Suprapubic skin (tissue), 4 donors: ENCODE measurements around the gene ACYP1. TPM values are rescaled to one million over a fixed set of nuclear protein-coding genes. Genes with fewer than 3 reads are reported as not detected.

Experiments used
- DNase-seq, 2 donors: peaks; one replicate each; pipeline ENCODE4 v3.0.0-alpha.2; 2019; ENCODE audit warnings: low spot score in 2 of 2
- H3K27ac ChIP-seq: fragments of 200-600 bp; sonication (generic); one replicate; pipeline ENCODE4 v1.5.1; 2019
- H3K27me3 ChIP-seq: fragments of 200-600 bp; sonication (generic); one replicate; pipeline ENCODE4 v1.5.1; 2019
- H3K36me3 ChIP-seq: fragments of 200-600 bp; sonication (generic); one replicate; pipeline ENCODE4 v1.5.1; 2019
- H3K4me1 ChIP-seq: fragments of 200-600 bp; sonication (generic); one replicate; pipeline ENCODE4 v1.5.1; 2019
- H3K4me3 ChIP-seq: fragments of 200-600 bp; sonication (generic); one replicate; pipeline ENCODE4 v1.5.1; 2019; ENCODE audit warnings: mild to moderate bottlenecking
- H3K9me3 ChIP-seq: fragments of 200-600 bp; sonication (generic); one replicate; pipeline ENCODE4 v1.5.1; 2019
- CTCF ChIP-seq, 2 donors: fragments of 200-600 bp in 1 of 2; fragments of 450-650 bp in 1 of 2; sonication (generic) in 1 of 2; IDR thresholded peaks; one replicate each; pipeline ENCODE4 v1.5.1; 2016 to 2019; ENCODE audit warnings: antibody characterized with exemption in 2 of 2, mild to moderate bottlenecking in 1 of 2, moderate library complexity in 1 of 2
- EP300 ChIP-seq: sonication (generic); formaldehyde crosslinking; IDR thresholded peaks from one replicate; pipeline ENCODE4 v1.6.1; 2017; ENCODE audit warnings: antibody characterized with exemption
- POLR2A ChIP-seq, 2 donors: fragments of 450-650 bp; IDR thresholded peaks; one replicate each; pipeline ENCODE4 v1.6.1; 2017; ENCODE audit warnings: antibody characterized with exemption in 2 of 2, mild to moderate bottlenecking in 2 of 2, moderate library complexity in 2 of 2
- POLR2AphosphoS5 ChIP-seq, 3 donors: sonication (generic); formaldehyde crosslinking; IDR thresholded peaks; one replicate each; pipeline ENCODE4 v1.6.1; 2017; ENCODE audit warnings: antibody characterized with exemption in 3 of 3
- WGBS: methylation state at CpG from one replicate; pipeline ENCODE4 v1.1.5; 2018; 5-methylcytosine and 5-hydroxymethylcytosine counted together
- total RNA-seq, 4 donors: library from RNA; depleted of rRNA; stranded (reverse); fragments of >200 nt; gene quantifications; one replicate each; pipeline ENCODE4 v1.1.0, GENCODE V29; 2016

Gene ACYP1
- total RNA-seq, 4 donors from 2014 or later, result 19.2 to 40.6 (median 23.0) TPM

DNA sequence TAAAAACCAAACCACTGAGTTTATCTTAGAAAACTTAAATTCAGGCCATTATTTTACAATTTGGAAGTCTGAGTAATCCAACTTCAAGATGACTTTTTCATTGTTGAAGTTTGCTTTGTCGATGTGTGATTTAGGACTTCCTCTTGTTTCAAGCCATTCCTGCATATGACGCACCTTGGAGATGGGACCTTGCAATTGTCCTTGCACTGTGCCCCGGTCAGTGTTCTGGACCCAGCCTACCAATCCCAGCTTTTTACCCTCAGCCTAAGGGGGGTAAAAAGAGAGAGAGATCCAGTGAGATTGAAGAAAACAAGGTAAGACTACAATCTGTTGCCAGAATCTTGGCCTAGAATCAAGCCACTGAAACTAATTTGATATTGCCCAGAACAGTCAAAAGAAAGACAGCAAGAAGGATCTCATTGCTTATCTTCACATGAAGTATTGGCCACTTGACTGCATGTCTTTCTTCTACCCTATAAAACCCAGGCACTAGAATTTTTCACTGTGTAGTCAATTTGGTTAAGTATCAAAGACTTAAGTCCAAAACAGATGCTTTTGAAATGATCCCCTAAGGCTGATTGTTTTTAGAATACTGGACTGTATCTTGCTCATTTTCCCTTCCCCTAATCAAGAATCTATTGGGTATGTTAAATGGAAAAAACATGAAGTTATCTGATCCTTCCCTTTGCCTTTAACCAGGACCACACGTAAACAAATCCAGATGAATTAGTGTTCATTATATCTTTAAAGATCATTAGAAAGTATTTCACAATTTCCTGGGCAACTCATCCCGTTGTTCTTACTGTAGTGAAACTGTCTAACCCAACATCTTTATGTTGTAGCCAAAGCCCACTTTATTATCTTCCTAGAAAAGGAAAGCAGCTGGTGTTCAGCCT is 10.2 kb downstream of the ACYP1 start:
- WGBS, result 60% methylated on average over 5 of the region's 5 CpGs
- peak overlapping the region; percentile 25 for H3K27ac ChIP-seq
- no peak for TF ChIP-seq CTCF (IDR thresholded peaks at IDR 0.05)
- TF ChIP-seq POLR2AphosphoS5 (IDR thresholded peaks at IDR 0.05), result no peak
- TF ChIP-seq POLR2A (IDR thresholded peaks at IDR 0.05), result no peak
- no peak for TF ChIP-seq EP300
- DNase-seq, result no peak
- H3K9me3 ChIP-seq, result no peaks in the 10 kb centered on the region
- no peak overlapping the region for H3K4me3 ChIP-seq
- H3K4me1 ChIP-seq, result peaks cover 39% of the 10 kb centered on the region
- no peaks in the 10 kb centered on the region for H3K36me3 ChIP-seq
- H3K27me3 ChIP-seq, result no peaks in the 10 kb centered on the region

DNA sequence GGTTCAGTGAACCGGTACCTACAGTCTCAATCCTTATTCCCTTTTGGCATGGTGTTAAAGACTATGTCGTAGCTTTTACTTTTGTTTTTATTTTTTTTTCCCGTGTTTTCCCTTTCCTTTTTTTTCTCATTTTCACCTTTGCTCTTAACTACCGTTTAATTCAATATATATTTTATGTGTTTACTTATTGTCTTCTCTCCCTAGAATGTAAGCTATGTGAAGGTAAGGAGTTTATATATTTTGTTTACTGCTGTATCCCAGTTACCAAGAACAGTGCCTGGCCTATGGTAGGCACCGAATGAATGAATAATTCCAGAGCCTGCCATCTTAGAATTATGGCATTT is 12.3 kb downstream of the ACYP1 start:
- TF ChIP-seq EP300 (no peak), POLR2AphosphoS5 (IDR thresholded peaks at IDR 0.05) (no peak), CTCF (IDR thresholded peaks at IDR 0.05) (no peak), POLR2A (IDR thresholded peaks at IDR 0.05) (no peak)
- no peak for DNase-seq
- no peaks in the 10 kb centered on the region for H3K27me3 ChIP-seq
- no peaks in the 10 kb centered on the region for H3K36me3 ChIP-seq
- peak overlapping the region; percentile 95 for H3K27ac ChIP-seq
- no peaks in the 10 kb centered on the region for H3K9me3 ChIP-seq
- peaks cover 49% of the 10 kb centered on the region for H3K4me1 ChIP-seq
- WGBS, result 32% methylated on average over 5 of the region's 5 CpGs
- H3K4me3 ChIP-seq, result peak overlapping the region; percentile 71

- Histone ChIP-seq H3K27me3 (no peaks in the 10 kb centered on the region), H3K27ac (peak within 1 kb of the TSS; percentile 95), H3K4me3 (peak within 1 kb of the TSS; percentile 71), H3K36me3 (no peaks in the 10 kb centered on the region), H3K4me1 (peaks cover 49% of the 10 kb centered on the region), H3K9me3 (no peaks in the 10 kb centered on the region)
- no peak for TF ChIP-seq EP300
- TF ChIP-seq POLR2AphosphoS5 (IDR thresholded peaks at IDR 0.05), result peak; percentile 4 to 25 (median 9)
- peak in 1 of 2 donors; percentile 59 for TF ChIP-seq POLR2A (IDR thresholded peaks at IDR 0.05)
- peak in 1 of 2 donors; percentile 81 for DNase-seq
- WGBS, result 1% methylated on average over 54 of the region's 59 CpGs
These were observed 12.8 kb downstream of the ACYP1 start, which contains the start of gene MLH3 for GRCh38 chr14:75050852-75051555. Gene MLH3, minus strand, starts transcription at chr14:75051467. Its CDS starts 1,812 bp downstream, at chr14:75049655.

DNA sequence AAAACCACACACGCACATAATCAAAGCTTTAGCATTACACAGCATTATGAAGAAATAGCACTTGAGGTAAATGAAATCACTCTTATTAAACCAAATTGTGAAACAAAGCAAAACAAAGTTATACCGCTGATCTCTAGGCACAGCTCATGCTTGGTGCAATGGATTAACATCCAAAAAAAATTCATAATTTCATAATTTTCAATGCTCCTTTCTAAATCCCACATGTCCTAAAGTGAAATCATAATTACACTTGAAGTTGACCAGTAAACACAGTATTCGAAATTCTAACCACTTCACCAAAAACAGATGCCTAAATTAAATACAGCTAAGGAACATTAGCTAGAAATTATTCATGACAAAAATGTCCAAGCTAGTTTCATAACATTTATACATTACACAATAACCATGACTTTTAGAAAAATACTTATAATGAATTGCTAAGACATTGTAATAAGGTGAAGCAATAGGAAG is 14.1 kb downstream of the ACYP1 start:
- Histone ChIP-seq H3K27me3 (no peaks in the 10 kb centered on the region), H3K9me3 (no peaks in the 10 kb centered on the region), H3K27ac (peak overlapping the region; percentile 95), H3K4me1 (peaks cover 49% of the 10 kb centered on the region), H3K36me3 (no peaks in the 10 kb centered on the region), H3K4me3 (no peak overlapping the region)
- WGBS, result 67% methylated on average over 3 of the region's 3 CpGs
- TF ChIP-seq POLR2AphosphoS5 (IDR thresholded peaks at IDR 0.05) (peak in 1 of 3 donors; percentile 82), CTCF (IDR thresholded peaks at IDR 0.05) (no peak)
- DNase-seq, result no peak

GRCh38 chr14:75049136-75049535 is 14.7 kb downstream of the ACYP1 start:
- no peak overlapping the region for H3K4me3 ChIP-seq
- 45% methylated on average over 5 of the region's 5 CpGs for WGBS

More at GRCh38 chr14:75049136-75049535, 14.7 kb downstream of the ACYP1 start:
- no peak for DNase-seq
- peak overlapping the region; percentile 86 for H3K27ac ChIP-seq
- no peaks in the 10 kb centered on the region for H3K27me3 ChIP-seq
- TF ChIP-seq CTCF (IDR thresholded peaks at IDR 0.05) (no peak), POLR2AphosphoS5 (IDR thresholded peaks at IDR 0.05) (no peak), POLR2A (IDR thresholded peaks at IDR 0.05) (no peak), EP300 (no peak)
- H3K9me3 ChIP-seq, result no peaks in the 10 kb centered on the region
- no peaks in the 10 kb centered on the region for H3K36me3 ChIP-seq
- H3K4me1 ChIP-seq, result peaks cover 49% of the 10 kb centered on the region
